ENCODE measurements around the gene CYP4F8. TPM values are rescaled to one million over a fixed set of nuclear protein-coding genes. Genes with fewer than 3 reads are reported as not detected.
A peak's percentile ranks its signal among the peaks of the same experiment; 100 is the strongest.

The CYP4F8 gene
- total RNA-seq, 1 donor from 2014 or later, result not detected

DNA sequence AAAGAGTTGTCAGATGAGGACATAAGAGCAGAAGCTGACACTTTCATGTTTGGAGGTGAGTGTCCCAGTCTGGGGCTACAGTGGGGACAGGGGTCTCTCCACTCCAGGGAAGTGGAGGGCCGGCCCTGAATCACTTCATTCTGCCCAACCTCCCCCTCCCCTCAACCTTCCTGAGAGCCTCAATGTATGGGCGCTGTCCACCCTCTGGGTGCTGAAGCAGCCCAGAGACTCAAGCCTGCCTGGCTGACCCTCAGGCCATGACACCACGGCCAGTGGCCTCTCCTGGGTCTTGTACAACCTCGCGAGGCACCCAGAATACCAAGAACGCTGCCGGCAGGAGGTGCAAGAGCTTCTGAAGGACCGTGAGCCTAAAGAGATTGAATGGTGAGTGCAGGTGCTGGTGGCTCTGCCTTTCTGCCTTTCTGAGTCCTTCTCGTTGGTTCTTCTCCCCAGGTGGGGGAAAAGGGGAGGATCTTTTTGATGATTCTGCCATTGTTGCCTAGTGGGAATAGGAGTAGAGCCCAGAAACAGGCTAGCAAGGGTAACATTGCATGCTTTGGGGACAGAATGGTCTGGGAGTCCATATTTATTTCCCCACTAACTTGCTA lies 8.8 kb downstream of the CYP4F8 start:
- H3K4me3 Mint-ChIP-seq, result no peak overlapping the region
- no peaks in the 10 kb centered on the region for H3K27me3 Mint-ChIP-seq (ENCODE audit: insufficient read depth)
- DNase-seq (ENCODE audit: low spot score), result no peak
- H3K27ac Mint-ChIP-seq, result no peak overlapping the region
- no peaks in the 10 kb centered on the region for H3K4me1 Mint-ChIP-seq (ENCODE audit: low read depth)
- intact Hi-C loops (cut with micrococcal nuclease), result loop anchor here (10.0 kb wide), 1 partner anchor 761 kb away; no protein-coding TSS in a partner anchor
- H3K9me3 Mint-ChIP-seq, result no peaks in the 10 kb centered on the region
- no peaks in the 10 kb centered on the region for H3K36me3 Mint-ChIP-seq (ENCODE audit: low read depth)

DNA sequence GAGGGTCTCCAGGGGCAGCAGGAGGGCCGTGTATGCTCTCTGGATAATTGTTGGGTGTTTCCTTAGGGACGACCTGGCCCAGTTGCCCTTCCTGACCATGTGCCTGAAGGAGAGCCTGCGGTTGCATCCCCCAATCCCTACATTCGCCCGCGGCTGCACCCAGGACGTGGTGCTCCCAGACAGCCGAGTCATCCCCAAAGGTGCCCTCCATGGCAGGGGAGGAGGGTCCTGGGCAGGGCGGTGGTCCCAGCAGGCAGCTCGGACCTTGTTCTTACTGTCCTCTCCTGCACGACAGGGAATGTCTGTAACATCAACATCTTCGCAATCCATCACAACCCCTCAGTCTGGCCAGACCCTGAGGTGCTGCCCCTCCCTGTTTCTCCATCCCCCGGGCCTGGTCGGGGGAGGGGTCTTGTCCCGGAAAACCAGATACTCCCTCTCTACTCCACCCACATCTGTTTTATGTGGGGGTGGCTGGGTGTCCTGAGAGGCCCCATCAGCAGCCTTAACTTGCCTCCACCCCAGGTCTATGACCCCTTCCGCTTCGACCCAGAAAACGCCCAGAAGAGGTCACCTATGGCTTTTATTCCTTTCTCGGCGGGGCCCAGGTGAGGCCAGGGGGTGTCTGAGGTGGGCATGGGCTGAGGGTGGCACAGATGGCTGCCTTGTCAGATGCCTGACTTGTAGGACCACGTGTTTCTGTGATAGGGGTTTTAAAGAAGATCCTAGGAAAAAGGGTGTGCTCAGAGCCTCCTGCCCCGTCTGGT lies 13.4 kb downstream of the CYP4F8 start:
- DNase-seq (ENCODE audit: low spot score), result no peak
- intact Hi-C loops (cut with micrococcal nuclease), result loop anchor here (1.0 to 10.0 kb wide), 3 partner anchors 241 to 756 kb away; no protein-coding TSS in a partner anchor
- H3K4me3 Mint-ChIP-seq, result no peak overlapping the region
- H3K27ac Mint-ChIP-seq, result no peak overlapping the region
- H3K4me1 Mint-ChIP-seq (ENCODE audit: low read depth), result no peaks in the 10 kb centered on the region
- peaks cover 7% of the 10 kb centered on the region for H3K27me3 Mint-ChIP-seq (ENCODE audit: insufficient read depth)
- H3K36me3 Mint-ChIP-seq (ENCODE audit: low read depth), result no peaks in the 10 kb centered on the region
- no peaks in the 10 kb centered on the region for H3K9me3 Mint-ChIP-seq

DNA sequence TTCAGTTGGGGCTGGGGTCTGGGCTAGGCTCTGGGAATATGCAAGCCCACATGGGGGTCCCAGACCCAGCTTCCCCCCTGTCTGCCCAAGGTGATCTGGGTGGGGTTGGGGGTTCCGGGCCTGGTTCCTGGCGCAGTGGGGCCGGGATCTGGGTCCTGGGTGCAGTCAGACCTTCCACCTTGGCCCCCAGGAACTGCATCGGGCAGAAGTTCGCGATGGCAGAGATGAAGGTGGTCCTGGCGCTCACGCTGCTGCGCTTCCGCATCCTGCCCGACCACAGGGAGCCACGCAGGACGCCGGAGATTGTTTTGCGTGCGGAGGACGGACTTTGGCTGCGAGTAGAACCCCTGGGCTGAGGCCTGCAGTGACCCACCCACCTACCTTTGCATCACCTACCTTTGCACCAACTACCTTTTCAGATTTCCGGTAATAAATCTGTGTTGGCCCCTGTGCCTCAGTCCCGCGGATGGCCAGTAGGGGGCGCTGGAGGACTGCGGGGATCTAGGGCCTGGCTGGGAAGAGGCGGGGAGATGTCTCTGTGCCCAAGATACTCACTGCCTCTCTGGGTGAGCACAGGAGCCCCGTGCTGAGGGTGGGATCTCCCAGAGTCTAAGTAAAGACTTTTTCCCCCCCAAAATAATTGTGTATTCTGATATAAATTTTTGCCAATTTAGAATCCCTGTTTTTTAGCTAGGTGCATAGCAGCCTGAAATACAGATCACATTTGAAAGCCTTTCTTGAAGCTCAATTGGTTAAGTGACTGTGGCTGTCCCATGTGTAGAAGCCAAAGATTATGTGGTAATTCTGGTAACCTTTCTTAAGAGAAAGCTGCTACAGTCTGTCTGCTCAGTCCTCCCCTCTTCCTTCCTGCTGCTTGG lies 14.2 kb downstream of the CYP4F8 start:
- peaks cover 7% of the 10 kb centered on the region for H3K27me3 Mint-ChIP-seq (ENCODE audit: insufficient read depth)
- H3K4me1 Mint-ChIP-seq (ENCODE audit: low read depth), result no peaks in the 10 kb centered on the region
- H3K27ac Mint-ChIP-seq, result no peak overlapping the region
- no peak overlapping the region for H3K4me3 Mint-ChIP-seq
- no peaks in the 10 kb centered on the region for H3K36me3 Mint-ChIP-seq (ENCODE audit: low read depth)
- no peaks in the 10 kb centered on the region for H3K9me3 Mint-ChIP-seq
- intact Hi-C loops (cut with micrococcal nuclease), result loop anchor here (1.0 to 10.0 kb wide), 3 partner anchors 240 to 756 kb away; no protein-coding TSS in a partner anchor
- peak; percentile 74 for DNase-seq (ENCODE audit: low spot score)

DNA sequence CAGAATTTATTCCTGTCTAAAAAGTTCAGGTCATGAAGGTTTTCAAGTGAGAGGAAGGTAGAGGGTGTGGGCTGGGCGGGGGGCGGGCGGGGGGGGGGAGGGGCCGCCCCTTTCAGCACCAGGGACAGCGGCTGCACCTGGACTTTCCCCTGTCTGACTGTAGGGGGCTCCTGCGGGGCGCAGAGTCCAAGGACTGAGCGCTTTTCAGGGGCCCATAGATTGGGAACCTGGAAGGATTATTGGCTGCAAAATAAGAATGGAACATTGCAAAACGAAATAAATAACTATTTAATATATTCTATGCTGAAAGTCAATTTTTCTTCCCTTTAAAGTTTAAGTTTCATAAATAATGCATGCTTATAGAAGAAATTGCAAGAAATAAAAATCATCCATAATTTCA lies 16.8 kb downstream of the CYP4F8 start:
- no peaks in the 10 kb centered on the region for H3K36me3 Mint-ChIP-seq (ENCODE audit: low read depth)
- intact Hi-C loops (cut with micrococcal nuclease), result no loop called here
- H3K9me3 Mint-ChIP-seq, result no peaks in the 10 kb centered on the region
- peaks cover 7% of the 10 kb centered on the region for H3K27me3 Mint-ChIP-seq (ENCODE audit: insufficient read depth)
- no peak overlapping the region for H3K4me3 Mint-ChIP-seq
- H3K27ac Mint-ChIP-seq, result no peak overlapping the region
- no peaks in the 10 kb centered on the region for H3K4me1 Mint-ChIP-seq (ENCODE audit: low read depth)
- DNase-seq (ENCODE audit: low spot score), result no peak

DNA sequence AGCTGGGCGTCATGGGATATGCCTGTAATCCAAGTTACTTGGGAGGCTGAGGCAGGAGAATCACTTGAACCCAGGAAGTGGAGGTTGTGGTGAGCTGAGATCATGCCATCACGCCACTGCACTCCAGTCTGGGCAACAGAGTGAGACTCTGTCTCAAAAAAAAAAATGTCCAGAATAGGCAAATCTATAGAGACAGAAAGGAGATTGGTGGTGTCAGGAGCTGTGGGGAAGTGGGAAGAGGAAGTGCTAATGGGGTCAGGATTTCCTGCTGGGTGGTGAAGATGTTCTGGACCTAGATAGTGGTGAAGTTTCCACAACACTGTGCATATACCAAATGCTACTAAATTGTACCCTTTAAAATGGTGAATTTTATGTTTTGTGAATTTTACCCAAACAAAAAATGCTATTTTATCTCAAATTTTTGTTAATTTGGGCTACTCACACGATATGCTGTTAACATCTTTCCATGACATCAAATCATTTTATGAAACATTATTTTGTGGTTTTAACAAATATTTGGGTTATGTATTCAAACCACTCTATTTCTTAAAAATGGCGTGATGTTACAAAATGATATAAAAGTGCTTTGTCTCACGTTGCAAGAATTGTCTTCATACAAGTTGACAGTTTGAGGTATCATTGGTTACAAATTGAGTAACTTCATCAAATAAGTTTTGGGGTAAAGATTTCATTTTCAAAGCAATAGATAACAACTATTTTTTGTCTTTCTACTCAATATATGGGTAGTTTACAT lies 18.2 kb downstream of the CYP4F8 start:
- no peak overlapping the region for H3K4me3 Mint-ChIP-seq
- no peak overlapping the region for H3K27ac Mint-ChIP-seq
- peaks cover 7% of the 10 kb centered on the region for H3K27me3 Mint-ChIP-seq (ENCODE audit: insufficient read depth)
- H3K9me3 Mint-ChIP-seq, result no peaks in the 10 kb centered on the region
- H3K36me3 Mint-ChIP-seq (ENCODE audit: low read depth), result no peaks in the 10 kb centered on the region
- DNase-seq (ENCODE audit: low spot score), result no peak
- intact Hi-C loops (cut with micrococcal nuclease), result no loop called here
- H3K4me1 Mint-ChIP-seq (ENCODE audit: low read depth), result no peaks in the 10 kb centered on the region

DNA sequence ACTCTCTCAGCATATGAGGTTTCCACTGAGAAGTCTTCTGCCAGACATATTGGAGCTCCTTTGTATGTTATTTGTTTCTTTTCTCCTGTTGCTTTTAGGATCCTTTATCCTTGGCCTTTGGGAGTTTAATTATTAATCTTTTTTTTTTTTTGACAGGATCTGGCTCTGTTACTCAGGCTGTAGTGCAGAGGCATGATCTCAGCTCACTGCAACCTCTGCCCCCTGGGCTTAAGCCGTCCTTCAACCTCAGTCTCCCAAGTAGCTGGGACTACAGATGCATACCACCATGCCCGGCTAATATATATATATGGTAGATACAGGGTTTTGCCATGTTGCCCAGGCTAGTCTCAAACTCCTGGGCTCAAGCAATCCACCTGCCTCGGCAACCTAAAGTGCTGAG lies 19.1 kb downstream of the CYP4F8 start:
- H3K36me3 Mint-ChIP-seq (ENCODE audit: low read depth), result no peaks in the 10 kb centered on the region
- no peak overlapping the region for H3K27ac Mint-ChIP-seq
- no peaks in the 10 kb centered on the region for H3K9me3 Mint-ChIP-seq
- H3K27me3 Mint-ChIP-seq (ENCODE audit: insufficient read depth), result peaks cover 7% of the 10 kb centered on the region
- no peaks in the 10 kb centered on the region for H3K4me1 Mint-ChIP-seq (ENCODE audit: low read depth)
- DNase-seq (ENCODE audit: low spot score), result no peak
- intact Hi-C loops (cut with micrococcal nuclease), result no loop called here
- no peak overlapping the region for H3K4me3 Mint-ChIP-seq

DNA sequence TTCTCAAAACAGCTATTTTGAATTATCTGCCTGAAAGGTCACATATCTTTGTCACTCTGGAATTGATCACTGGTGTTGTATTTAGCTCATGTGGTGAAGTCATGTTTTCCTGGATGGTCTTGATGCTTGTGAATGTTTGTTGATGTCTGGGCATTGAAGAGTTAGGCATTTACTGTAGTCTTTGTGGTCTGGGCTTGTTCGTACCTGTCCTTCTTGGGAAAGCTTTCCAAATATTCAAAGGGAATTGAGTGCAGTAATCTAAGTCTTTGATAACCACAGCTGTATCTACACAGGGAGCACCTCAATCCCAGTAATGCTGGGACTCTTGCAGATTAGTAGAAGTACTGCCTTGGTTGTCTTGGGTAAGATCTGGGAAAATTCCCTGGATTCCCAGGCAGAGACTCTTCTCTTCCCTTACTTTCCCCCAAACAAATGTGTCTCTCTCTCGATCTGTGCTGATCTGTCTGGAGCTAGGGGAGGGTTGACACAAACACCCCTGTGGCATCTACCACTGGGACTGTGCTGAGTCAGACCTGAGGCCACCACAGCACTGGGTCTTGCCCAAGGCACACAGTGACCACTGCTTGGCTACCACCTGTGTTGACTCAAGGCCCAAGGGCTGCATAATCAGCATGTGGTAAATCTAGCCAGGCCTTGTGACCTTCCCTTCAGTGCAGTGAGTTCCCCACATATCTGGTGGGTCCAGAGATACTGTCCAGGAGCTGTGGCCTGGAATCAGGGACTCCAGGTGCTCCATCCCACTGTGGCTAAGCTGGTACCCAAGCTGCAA lies 20.2 kb downstream of the CYP4F8 start:
- H3K4me1 Mint-ChIP-seq (ENCODE audit: low read depth), result no peaks in the 10 kb centered on the region
- no peak overlapping the region for H3K27ac Mint-ChIP-seq
- H3K27me3 Mint-ChIP-seq (ENCODE audit: insufficient read depth), result peaks cover 7% of the 10 kb centered on the region
- intact Hi-C loops (cut with micrococcal nuclease), result no loop called here
- no peak for DNase-seq (ENCODE audit: low spot score)
- H3K4me3 Mint-ChIP-seq, result no peak overlapping the region
- no peaks in the 10 kb centered on the region for H3K36me3 Mint-ChIP-seq (ENCODE audit: low read depth)
- H3K9me3 Mint-ChIP-seq, result no peaks in the 10 kb centered on the region

DNA sequence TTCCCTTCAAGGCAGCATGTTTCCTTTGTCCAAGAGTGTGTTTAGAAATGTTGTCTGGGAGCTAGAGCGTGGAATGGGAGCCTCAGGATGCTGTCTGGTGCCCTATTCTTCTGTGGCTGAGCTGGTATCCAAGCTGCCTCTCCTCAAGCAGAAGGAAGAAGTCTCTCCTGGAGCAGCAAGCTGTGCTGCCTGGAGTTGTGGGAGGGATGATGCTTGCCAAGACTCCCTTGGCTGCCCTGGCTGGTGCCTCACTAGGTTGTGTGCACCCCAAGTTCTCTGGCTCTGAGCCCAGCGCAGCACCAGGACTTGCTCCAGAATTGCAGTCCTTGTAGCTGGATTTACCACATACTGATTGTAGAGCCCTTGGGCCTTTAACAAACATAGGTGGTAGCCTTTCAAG lies 21.0 kb downstream of the CYP4F8 start:
- Mint-ChIP-seq H3K9me3 (no peaks in the 10 kb centered on the region), H3K4me1 (ENCODE audit: low read depth) (no peaks in the 10 kb centered on the region), H3K4me3 (no peak overlapping the region), H3K36me3 (ENCODE audit: low read depth) (no peaks in the 10 kb centered on the region), H3K27me3 (ENCODE audit: insufficient read depth) (peaks cover 7% of the 10 kb centered on the region), H3K27ac (no peak overlapping the region)
- DNase-seq (ENCODE audit: low spot score), result no peak
- intact Hi-C loops (cut with micrococcal nuclease), result no loop called here

DNA sequence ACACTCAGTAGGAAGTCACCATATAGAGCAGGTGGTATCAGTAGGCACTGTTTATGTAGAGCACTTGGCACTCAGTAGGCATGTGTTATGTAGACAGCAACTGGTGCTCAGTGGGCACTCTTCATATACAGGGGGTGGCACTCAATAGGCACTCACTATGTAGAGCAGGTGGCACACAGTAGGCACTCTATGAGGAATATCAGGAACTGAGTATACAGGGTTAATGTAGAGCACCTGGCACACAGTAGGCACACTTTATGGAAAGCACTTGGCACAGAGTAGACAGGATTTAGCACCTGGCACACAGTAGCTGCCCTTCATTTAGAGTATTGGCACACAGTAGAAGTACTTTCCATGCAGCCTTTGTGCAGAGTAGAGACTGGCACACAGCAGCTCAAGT lies 24.6 kb downstream of the CYP4F8 start:
- Mint-ChIP-seq H3K27me3 (ENCODE audit: insufficient read depth) (no peaks in the 10 kb centered on the region), H3K36me3 (ENCODE audit: low read depth) (no peaks in the 10 kb centered on the region), H3K27ac (no peak overlapping the region), H3K9me3 (no peaks in the 10 kb centered on the region), H3K4me1 (ENCODE audit: low read depth) (no peaks in the 10 kb centered on the region), H3K4me3 (no peak overlapping the region)
- intact Hi-C loops (cut with micrococcal nuclease), result no loop called here
- no peak for DNase-seq (ENCODE audit: low spot score)

DNA sequence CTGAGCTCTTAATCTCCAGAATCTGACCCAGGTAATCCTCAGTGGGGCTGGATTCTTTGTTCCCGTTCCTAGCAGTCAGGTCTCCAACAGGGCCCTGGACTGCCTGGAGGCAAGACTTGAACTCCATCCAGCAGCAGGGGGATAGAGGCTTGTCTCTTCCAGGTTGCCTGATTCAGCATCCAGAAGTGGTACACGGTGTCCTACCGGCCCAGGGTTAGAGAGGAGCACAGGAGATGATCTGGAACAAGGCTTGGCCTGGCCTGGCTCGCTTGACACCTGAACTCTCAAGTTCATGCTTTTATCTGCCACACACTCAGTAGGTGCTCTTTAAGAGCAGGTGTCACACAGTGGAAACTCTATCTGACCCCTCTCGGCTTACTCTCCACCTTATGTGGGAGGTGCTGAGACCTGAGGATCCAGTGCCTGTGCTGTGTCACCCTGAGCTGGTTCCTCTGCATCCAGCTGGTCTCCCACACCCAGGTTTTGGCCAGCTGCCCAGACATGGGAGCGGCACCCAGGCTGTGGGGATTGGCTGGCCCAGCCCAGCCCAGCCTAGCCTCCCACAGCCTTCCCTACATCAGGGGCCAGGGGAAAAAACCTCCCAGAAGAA lies 25.4 kb downstream of the CYP4F8 start, which contains the start of gene CYP4F3:
Gene CYP4F3, plus strand, starts transcription at position 604 of the 610 bp plus-strand sequence. CDS start 519 bp downstream, outside the sequence.
- Mint-ChIP-seq H3K4me3 (no peak within 1 kb of the TSS), H3K36me3 (ENCODE audit: low read depth) (no peaks in the 10 kb centered on the region), H3K4me1 (ENCODE audit: low read depth) (no peaks in the 10 kb centered on the region), H3K27ac (no peak within 1 kb of the TSS), H3K27me3 (ENCODE audit: insufficient read depth) (no peaks in the 10 kb centered on the region), H3K9me3 (no peaks in the 10 kb centered on the region)
- no peak for DNase-seq (ENCODE audit: low spot score)
- intact Hi-C loops (cut with micrococcal nuclease), result no loop called here

DNA sequence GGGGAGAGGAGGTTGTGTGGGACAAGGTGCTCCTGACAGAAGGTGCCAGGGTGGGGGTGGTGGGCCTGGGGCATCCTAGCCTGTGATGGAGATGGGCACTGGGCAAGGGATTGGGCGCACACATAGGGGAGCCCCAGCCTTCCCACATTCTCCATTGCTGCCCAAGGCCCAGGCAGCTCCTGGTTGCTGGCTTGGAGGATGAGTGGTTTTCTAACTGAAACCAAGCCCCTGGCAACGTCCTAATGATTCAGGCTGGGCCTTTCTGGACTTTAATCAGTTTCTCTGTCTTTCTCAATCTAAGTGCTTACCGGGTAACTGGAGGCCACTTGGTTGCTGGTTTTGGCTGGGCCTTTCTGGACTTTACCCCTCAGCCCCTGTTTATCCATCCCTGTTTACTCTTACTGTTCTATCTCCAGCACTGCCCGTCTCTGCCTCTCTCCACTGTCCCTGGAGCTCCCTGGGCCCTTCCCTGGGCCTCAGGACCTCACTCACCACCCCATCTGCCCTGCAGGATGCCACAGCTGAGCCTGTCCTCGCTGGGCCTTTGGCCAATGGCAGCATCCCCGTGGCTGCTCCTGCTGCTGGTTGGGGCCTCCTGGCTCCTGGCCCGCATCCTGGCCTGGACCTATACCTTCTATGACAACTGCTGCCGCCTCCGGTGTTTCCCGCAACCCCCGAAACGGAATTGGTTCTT lies 26.0 kb downstream of the CYP4F8 start:
- intact Hi-C loops (cut with micrococcal nuclease), result no loop called here
- Mint-ChIP-seq H3K36me3 (ENCODE audit: low read depth) (no peaks in the 10 kb centered on the region), H3K9me3 (no peaks in the 10 kb centered on the region), H3K27ac (no peak overlapping the region), H3K4me1 (ENCODE audit: low read depth) (no peaks in the 10 kb centered on the region), H3K27me3 (ENCODE audit: insufficient read depth) (no peaks in the 10 kb centered on the region), H3K4me3 (no peak overlapping the region)
- no peak for DNase-seq (ENCODE audit: low spot score)
